Esophagus squamous epithelium (tissue), 5 donors: ENCODE data around the gene NPAS2. TPM values are rescaled to one million over a fixed set of nuclear protein-coding genes. Genes with fewer than 3 reads are reported as not detected.

Experiments
- DNase-seq: peaks from one replicate; lab custom pipeline; 2025; lab: John Stamatoyannopoulos, UW
- H3K27ac ChIP-seq, 4 donors: fragments of 200-600 bp; sonication (generic); one replicate each; pipeline ENCODE4 v1.5.1; 2016 to 2019; ENCODE audit warnings: mild to moderate bottlenecking in 1 of 4
- H3K27me3 ChIP-seq, 4 donors: fragments of 200-600 bp; sonication (generic); 1 replicate in 3 of 4; 2 replicates in 1 of 4; pipeline versions ENCODE4 v1.5.1 to v1.6.0; 2017 to 2021; ENCODE audit warnings: antibody characterized with exemption in 1 of 4
- H3K36me3 ChIP-seq, 3 donors: fragments of 200-600 bp; sonication (generic); one replicate each; pipeline ENCODE4 v1.5.1; 2016 to 2019
- H3K4me1 ChIP-seq, 3 donors: fragments of 200-600 bp; sonication (generic); one replicate each; pipeline ENCODE4 v1.5.1; 2017 to 2019
- H3K4me3 ChIP-seq, 4 donors: fragments of 200-600 bp; sonication (generic); 1 replicate in 3 of 4; 2 replicates in 1 of 4; pipeline ENCODE4 v1.5.1; 2016 to 2019; ENCODE audit warnings: mild to moderate bottlenecking in 2 of 4, moderate library complexity in 1 of 4
- H3K9me3 ChIP-seq, 3 donors: fragments of 200-600 bp; sonication (generic); one replicate each; pipeline ENCODE4 v1.5.1; 2016 to 2019
- CTCF ChIP-seq, 6 experiments: fragments of 450-650 bp in 4 of 6; fragments of 200-600 bp in 2 of 6; sonication (generic) in 2 of 6; IDR thresholded peaks; one replicate each; pipeline ENCODE4 v1.5.1; 2016 to 2019; ENCODE audit warnings: antibody characterized with exemption in 6 of 6, mild to moderate bottlenecking in 4 of 6, moderate library complexity in 4 of 6
- POLR2A ChIP-seq, 4 donors: fragments of 450-650 bp; IDR thresholded peaks; one replicate each; pipeline ENCODE4 v1.6.1; 2017; ENCODE audit warnings: antibody characterized with exemption in 4 of 4, mild to moderate bottlenecking in 4 of 4, moderate library complexity in 3 of 4
- WGBS, 2 donors: methylation state at CpG; one replicate each; pipeline ENCODE4 v1.1.5; 2018; 5-methylcytosine and 5-hydroxymethylcytosine counted together
- intact Hi-C: fragments of 100-400 bp; cut with DNase I; formaldehyde crosslinking; loops from one replicate; pipeline ENCODE4 v1.15.0; 2022
- total RNA-seq, 4 donors: library from RNA; depleted of rRNA; stranded (reverse); fragments of >200 nt; gene quantifications; one replicate each; pipeline ENCODE4 v1.1.0, GENCODE V29; 2016
- donor health status: DM: yes; HTN: yes; CAD: no.

Gene NPAS2
- total RNA-seq, 4 donors from 2014 or later, result 29.1 to 64.2 (median 39.1) TPM

GRCh38 chr2:100844514-100844913 is 24.6 kb downstream of the NPAS2 start:
- Histone ChIP-seq H3K36me3 (peaks cover 0 to 12% (median 0%) of the 10 kb centered on the region in 3 donors), H3K4me3 (no peak overlapping the region), H3K27ac (no peak overlapping the region), H3K9me3 (no peaks in the 10 kb centered on the region), H3K4me1 (no peaks in the 10 kb centered on the region), H3K27me3 (no peaks in the 10 kb centered on the region)
- DNase-seq, result no peak
- TF ChIP-seq POLR2A (IDR thresholded peaks at IDR 0.05), result no peak
- TF ChIP-seq CTCF (IDR thresholded peaks at IDR 0.05), result no peak
- intact Hi-C loops, result no loop called here
- 68 to 75% methylated on average over 7 of the region's 7 CpGs for WGBS, 2 donors

DNA sequence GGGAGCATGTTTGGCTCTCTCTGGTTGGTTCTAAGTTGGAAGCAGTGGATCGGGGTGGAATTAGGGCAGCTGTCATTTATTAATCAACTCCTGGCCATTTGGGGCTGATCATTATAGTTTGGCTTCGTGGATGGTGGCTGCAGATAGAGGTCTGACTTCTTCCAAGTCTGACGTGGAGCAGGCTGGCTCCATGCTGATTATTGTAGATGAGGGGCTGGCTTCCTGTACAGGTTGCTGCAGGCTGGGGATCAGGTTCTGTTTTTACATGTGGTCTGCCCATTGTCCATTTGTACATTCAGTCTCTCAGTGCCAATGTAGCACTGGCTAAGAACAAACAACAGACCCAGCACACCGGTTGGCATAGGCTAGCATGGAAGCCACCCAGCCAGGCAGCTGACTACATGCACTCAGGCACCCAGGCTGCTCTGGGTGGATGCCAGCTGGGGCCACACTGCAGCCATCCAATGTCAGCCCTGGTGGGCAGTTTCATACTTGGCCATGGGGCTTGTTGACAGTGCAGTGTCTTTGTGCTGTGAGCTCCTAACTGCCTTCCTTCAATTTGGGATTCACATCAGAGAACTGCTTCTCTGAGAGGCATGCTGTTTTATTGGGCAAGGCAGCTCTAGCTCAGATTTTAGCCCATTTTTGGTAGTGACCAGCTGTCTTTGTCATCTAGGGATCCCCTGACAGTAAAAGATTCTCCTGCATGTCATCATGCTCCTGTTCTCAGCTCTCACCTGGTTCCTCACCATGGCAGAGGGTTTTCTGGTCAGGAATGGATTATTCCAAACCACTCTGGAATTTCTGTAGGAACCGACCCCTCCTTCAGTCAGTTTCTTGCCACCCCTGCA is 25.4 kb downstream of the NPAS2 start:
- no peak overlapping the region for H3K4me3 ChIP-seq
- intact Hi-C loops, result no loop called here
- no peak for DNase-seq
- peaks cover 0 to 12% (median 0%) of the 10 kb centered on the region in 3 donors for H3K36me3 ChIP-seq
- no peaks in the 10 kb centered on the region for H3K27me3 ChIP-seq
- no peaks in the 10 kb centered on the region for H3K9me3 ChIP-seq
- 76 to 77% methylated on average over 5 of the region's 5 CpGs for WGBS, 2 donors
- no peak overlapping the region for H3K27ac ChIP-seq
- no peak for TF ChIP-seq CTCF (IDR thresholded peaks at IDR 0.05)
- no peak for TF ChIP-seq POLR2A (IDR thresholded peaks at IDR 0.05)
- no peaks in the 10 kb centered on the region for H3K4me1 ChIP-seq

DNA sequence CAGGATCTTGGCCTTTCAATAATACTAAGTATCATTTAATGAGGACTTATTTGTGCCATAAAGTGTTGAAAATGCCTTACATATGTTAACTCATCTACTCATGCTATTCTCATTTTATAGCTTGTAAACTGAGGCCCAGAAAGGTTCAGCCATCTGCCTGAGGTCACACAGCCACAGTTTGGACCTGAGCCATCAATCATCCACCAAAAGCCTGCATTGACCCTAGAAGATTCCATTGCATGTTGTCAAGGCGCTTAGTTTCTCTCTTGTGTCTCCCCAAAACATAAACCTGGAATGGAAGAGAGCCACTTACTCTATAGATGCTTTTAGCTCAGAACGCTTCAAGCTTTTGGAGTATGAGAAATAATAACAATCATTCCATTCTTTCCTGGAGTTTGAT is 26.8 kb downstream of the NPAS2 start:
- no peaks in the 10 kb centered on the region for H3K4me1 ChIP-seq
- H3K27me3 ChIP-seq, result no peaks in the 10 kb centered on the region
- TF ChIP-seq POLR2A (IDR thresholded peaks at IDR 0.05) (no peak), CTCF (IDR thresholded peaks at IDR 0.05) (no peak)
- no peak for DNase-seq
- no peak overlapping the region for H3K27ac ChIP-seq
- no peak overlapping the region for H3K4me3 ChIP-seq
- H3K36me3 ChIP-seq, result peaks cover 0 to 12% (median 0%) of the 10 kb centered on the region in 3 donors
- intact Hi-C loops, result no loop called here
- no peaks in the 10 kb centered on the region for H3K9me3 ChIP-seq
- 95 to 96% methylated on average over 2 of the region's 2 CpGs for WGBS, 2 donors

DNA sequence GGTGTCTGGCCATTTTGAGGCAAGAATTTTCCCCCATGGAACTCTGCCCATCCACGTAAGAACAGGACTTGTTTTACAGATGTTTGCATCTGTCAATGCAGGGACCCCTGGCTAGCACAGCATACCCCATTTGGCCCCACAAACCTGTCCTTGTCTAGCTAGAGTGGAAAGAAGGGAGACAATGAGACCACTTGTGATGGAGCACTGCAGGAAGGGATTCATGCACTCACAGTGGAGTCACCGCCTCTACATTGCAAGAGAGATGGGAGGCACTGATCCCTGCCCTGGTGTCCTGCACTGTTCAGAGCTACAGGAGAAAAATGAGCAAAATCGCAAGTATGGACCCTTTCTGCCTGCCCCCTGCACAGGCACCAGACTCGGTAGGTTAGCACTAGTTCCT is 32.5 kb downstream of the NPAS2 start:
- intact Hi-C loops, result no loop called here
- no peaks in the 10 kb centered on the region for H3K27me3 ChIP-seq
- WGBS, 2 donors, result 90 to 100% methylated on average over 3 of the region's 4 CpGs
- H3K9me3 ChIP-seq, result no peaks in the 10 kb centered on the region
- H3K36me3 ChIP-seq, result peaks cover 0 to 9% (median 0%) of the 10 kb centered on the region in 3 donors
- TF ChIP-seq POLR2A (IDR thresholded peaks at IDR 0.05), result no peak
- no peak for TF ChIP-seq CTCF (IDR thresholded peaks at IDR 0.05)
- H3K4me1 ChIP-seq, result peaks cover 0 to 12% (median 0%) of the 10 kb centered on the region in 3 donors
- H3K27ac ChIP-seq, result no peak overlapping the region
- no peak overlapping the region for H3K4me3 ChIP-seq
- no peak for DNase-seq
